ENCODE data around the gene EEF1A2.
A peak's percentile ranks its signal among the peaks of the same experiment; 100 is the strongest.

Gene EEF1A2

GRCh38 chr20:63536241-63536977 is 37.5 kb upstream of the EEF1A2 start:
- no peak for DNase-seq

GRCh38 chr20:63534831-63535651 is 36.2 kb upstream of the EEF1A2 start:
- no peak for DNase-seq

GRCh38 chr20:63534427-63534830 is 35.5 kb upstream of the EEF1A2 start:
- DNase-seq: no peak

GRCh38 chr20:63533871-63534393 is 35.0 kb upstream of the EEF1A2 start:
- DNase-seq: no peak

- DNase-seq: no peak
Observed at GRCh38 chr20:63533388-63533787, 34.5 kb upstream of the EEF1A2 start.

DNA sequence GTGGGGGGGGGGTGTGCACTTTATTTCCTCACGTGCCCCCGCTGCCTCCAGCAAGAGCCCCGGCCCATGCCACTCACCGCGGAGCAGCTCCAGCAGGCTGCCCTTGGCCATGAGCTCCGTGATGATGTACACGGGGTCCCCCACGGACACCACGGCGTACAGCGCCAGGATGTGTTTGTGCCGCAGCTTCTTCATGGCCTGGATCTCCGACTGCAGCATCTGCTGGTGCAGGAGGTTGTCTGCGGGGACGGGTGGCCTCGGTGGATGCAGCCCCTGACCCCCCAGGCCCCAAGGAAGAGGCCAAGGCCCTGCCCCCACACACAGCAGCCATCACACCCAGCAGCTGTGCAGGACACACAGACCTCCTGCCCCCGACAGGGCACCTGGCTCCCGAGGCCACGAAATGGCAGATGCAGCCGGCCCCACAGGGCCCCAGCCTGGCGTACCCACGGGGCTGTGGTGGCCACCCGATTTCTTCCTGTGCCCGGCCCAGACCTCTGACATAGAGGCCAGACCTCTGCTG is 33.6 kb upstream of the EEF1A2 start:
- no peak for DNase-seq

GRCh38 chr20:63531686-63532448 is 33.0 kb upstream of the EEF1A2 start:
- no peak for DNase-seq

- DNase-seq: no peak
Observed at GRCh38 chr20:63530788-63531160, 31.9 kb upstream of the EEF1A2 start.

DNA sequence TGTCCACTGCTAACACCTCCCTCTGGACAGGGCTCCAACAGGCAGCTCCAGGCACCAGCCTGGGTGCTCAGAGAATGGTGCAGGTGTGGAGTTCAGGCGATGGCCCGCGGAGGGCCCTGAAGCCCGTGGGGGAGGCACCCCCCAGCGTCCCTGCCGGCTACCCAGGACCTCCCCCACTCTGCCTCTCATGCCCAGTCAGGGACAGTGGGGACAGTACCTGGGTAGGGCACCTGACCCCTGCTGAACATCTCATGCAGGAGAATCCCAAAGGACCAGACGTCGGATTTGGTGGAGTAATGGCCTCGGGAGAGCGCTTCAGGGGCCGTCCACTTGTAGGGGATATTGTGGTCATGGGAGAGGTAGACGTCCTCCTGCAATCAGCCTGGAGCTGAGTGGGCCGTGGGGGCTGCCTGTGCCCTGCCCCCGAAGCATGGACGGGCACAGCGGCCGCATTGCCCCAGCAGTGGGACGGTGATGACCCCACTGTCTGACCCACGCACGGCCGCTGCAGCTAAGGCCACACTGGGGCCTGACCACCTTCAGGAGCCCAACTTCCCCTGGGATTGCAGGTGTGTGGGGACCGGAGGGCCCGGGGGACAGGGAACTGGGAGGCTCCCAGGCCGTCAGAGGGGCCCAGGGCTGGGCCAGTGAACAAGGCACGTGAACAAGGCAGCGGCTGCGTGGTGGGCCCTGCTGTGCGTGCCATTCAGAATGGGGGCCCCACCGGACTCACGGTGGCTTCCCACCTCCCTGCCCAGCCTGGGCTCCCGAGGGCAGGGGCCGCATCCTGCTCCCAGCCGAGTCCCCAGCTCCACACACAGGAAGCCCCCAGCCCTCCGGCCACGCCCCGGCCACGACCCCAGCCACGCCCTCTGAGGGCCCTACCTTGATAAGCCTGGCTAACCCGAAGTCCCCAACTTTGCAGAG is 31.2 kb upstream of the EEF1A2 start:
- no peak for DNase-seq

GRCh38 chr20:63529180-63529860 is 30.4 kb upstream of the EEF1A2 start:
- no peak for DNase-seq

- DNase-seq: no peak
Observed at GRCh38 chr20:63527184-63527583, 28.3 kb upstream of the EEF1A2 start.

DNA sequence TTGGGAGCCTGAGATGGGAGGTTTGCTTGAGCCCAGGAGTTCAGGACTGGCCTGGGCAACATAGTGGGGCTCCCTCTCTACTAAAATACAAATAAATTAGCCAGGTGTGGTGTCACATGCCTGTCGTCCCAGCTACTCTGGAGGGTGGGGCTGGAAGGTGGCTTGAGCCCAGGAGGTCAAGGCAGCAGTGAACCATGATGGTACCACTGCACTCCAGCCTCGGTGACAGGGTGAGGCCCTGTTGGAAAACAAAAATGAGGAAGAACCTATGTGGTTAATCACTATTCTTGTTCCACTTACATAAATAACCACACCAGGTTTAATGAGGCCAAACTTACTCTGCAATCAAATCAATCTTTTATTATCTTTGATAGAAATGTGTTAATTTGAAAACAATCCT is 27.1 kb upstream of the EEF1A2 start:
- DNase-seq: no peak

DNA sequence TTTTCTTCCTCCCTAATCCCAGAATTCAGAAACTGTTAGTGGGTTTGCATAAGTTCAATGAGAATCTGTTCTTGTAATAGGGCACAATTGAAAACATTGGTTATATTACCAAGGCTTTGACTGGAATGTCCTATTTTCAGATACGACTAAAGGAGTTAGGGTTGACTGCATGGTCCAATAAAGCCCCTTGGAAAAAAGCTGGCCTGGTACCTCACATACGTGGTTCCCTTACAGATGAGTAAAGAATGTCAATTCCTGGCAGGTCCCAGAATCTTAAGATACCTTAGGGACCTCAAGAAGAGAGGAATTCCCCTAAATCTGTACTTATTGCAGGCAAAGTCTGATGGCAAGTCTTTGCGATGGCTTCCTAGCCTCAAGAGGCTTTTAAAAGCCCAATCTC is 26.3 kb upstream of the EEF1A2 start:
- no peak for DNase-seq

- DNase-seq: no peak
Observed at GRCh38 chr20:63522981-63523611, 24.2 kb upstream of the EEF1A2 start.

GRCh38 chr20:63522091-63522868 is 23.4 kb upstream of the EEF1A2 start:
- DNase-seq: no peak

DNA sequence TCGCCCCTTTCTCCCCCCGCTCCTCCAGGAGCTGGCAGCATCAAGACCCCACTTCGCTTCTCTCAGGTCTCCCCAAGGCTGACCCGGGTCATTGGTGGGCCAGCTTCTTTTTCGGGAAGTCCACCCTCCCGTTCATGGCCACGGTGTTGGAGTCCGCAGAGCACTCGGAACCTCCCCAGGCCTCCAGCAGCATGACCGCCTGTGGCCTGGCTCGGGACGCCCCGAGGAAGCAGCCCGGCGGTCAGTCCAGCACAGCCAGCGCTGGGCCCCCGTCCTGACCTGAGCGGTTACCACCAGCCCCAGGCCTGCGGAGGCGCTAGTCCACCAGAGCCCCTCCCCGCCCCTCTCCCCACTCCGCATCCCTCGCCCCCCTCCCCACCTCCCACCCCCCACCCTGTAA is 22.7 kb upstream of the EEF1A2 start:
- no peak for DNase-seq

GRCh38 chr20:63520934-63521601 is 22.2 kb upstream of the EEF1A2 start:
- peak; percentile 80 for DNase-seq

GRCh38 chr20:63520504-63520933 is 21.6 kb upstream of the EEF1A2 start, which contains the start of gene PPDPF:
TSS of gene PPDPF (plus strand) at chr20:63520765. CDS start at chr20:63521309, 544 bp downstream.
- DNase-seq: peak; percentile 91
